Measurements from ENCODE around the gene ZNF581. TPM values are rescaled to one million over a fixed set of nuclear protein-coding genes. Genes with fewer than 3 reads are reported as not detected.

Gene ZNF581
- total RNA-seq, 2 donors from 2014 or later, result 7.5 to 8.6 TPM

DNA sequence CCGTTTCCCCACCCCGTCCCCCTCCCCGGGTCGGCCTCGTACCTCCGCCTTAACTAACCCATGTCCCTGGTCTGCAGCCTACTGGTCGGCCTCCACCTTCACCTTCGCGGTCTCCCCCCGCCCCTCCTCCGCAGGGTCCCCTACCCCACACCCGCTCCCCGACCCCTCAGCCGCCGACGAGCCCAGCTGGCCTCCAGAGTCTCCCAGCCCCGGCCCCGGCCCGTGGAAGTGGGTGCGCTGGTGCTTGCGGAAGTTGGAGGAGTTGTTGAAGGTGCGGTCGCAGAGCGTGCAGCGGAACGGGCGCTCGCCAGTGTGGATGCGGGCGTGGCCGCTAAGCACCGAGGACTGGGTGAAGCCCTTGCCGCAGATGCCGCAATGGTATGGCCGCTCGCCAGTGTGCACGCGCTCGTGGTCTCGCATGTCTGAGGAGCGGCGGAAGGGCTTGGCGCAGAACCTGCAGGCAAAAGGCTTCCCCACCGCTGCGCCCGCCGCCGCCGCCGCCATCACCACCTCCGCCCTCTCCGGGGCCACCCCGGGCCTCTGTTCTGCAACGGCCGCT lies 21.7 kb upstream of the ZNF581 start:
- Histone ChIP-seq H3K4me3 (no peak overlapping the region), H3K27me3 (no peaks in the 10 kb centered on the region), H3K9me3 (no peaks in the 10 kb centered on the region), H3K4me1 (peaks cover 0 to 22% of the 10 kb centered on the region in 2 donors), H3K36me3 (peaks cover 15% of the 10 kb centered on the region), H3K27ac (no peak overlapping the region)
- TF ChIP-seq, protein P1, sequence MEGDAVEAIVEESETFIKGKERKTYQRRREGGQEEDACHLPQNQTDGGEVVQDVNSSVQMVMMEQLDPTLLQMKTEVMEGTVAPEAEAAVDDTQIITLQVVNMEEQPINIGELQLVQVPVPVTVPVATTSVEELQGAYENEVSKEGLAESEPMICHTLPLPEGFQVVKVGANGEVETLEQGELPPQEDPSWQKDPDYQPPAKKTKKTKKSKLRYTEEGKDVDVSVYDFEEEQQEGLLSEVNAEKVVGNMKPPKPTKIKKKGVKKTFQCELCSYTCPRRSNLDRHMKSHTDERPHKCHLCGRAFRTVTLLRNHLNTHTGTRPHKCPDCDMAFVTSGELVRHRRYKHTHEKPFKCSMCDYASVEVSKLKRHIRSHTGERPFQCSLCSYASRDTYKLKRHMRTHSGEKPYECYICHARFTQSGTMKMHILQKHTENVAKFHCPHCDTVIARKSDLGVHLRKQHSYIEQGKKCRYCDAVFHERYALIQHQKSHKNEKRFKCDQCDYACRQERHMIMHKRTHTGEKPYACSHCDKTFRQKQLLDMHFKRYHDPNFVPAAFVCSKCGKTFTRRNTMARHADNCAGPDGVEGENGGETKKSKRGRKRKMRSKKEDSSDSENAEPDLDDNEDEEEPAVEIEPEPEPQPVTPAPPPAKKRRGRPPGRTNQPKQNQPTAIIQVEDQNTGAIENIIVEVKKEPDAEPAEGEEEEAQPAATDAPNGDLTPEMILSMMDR (IDR thresholded peaks at IDR 0.05), result no peak
- DNase-seq (ENCODE audit: low spot score), result no peak

DNA sequence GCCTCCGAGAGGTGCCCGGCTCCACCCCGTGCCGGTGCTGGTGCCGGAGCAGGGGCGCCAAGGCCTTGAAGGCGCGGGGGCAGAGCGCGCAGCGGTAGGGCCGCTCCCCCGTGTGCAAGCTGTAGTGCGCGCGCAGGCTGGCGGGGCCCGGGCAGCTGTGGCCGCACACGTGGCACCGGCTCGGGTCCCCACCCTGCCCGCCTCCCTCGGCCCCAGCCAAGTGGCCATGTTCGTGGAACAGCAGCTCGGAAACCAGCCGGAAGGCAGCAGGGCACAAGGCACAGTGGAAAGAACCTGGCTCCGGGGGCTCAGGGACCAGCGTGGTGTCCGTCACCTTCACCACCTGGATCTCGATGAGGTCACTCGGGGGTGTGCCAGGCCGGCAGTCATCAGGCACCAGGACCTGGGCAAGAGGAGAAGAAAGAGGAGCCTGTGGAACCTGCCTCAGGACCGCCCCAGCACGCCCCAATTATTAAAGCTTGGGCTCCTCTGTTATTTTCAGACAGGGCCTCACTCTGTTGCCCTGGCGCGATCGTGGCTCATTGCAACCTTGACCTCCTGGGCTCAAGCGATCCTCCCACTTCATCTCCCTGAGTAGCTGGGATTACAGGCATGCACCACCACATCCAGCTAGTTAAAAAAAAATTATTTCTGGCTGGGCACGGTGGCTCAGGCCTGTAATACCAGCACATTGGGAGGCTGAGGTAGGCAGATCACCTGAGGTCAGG lies 21.0 kb upstream of the ZNF581 start:
- peaks cover 8% of the 10 kb centered on the region for H3K36me3 ChIP-seq
- H3K4me1 ChIP-seq, result peaks cover 0 to 22% of the 10 kb centered on the region in 2 donors
- peak overlapping the region in 1 of 2 donors; percentile 99 for H3K27ac ChIP-seq
- TF ChIP-seq, protein P1 (IDR thresholded peaks at IDR 0.05), result no peak
- DNase-seq (ENCODE audit: low spot score), result no peak
- H3K4me3 ChIP-seq, result no peak overlapping the region
- no peaks in the 10 kb centered on the region for H3K27me3 ChIP-seq
- H3K9me3 ChIP-seq, result no peaks in the 10 kb centered on the region

DNA sequence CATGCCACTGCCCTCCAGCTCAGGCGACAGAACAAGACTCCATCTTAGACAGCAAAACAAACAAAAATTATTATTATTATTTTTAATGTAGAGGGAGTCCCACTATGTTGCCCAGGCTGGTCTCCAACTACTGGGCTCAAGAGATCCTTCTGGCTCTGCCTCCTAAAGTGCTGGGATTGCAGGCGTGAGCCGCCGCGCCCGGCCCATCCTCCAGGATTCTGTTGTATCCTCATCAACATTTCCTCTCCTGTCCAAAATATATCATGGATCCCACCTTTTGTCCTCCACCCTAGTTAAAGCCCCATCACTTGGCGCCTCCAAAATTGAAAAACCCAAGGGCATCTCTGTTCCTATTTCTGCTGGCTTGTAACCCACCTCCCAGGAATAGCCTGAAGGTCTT lies 20.3 kb upstream of the ZNF581 start:
- peaks cover 0 to 22% of the 10 kb centered on the region in 2 donors for H3K4me1 ChIP-seq
- peaks cover under 1% of the 10 kb centered on the region for H3K36me3 ChIP-seq
- H3K4me3 ChIP-seq, result no peak overlapping the region

DNA sequence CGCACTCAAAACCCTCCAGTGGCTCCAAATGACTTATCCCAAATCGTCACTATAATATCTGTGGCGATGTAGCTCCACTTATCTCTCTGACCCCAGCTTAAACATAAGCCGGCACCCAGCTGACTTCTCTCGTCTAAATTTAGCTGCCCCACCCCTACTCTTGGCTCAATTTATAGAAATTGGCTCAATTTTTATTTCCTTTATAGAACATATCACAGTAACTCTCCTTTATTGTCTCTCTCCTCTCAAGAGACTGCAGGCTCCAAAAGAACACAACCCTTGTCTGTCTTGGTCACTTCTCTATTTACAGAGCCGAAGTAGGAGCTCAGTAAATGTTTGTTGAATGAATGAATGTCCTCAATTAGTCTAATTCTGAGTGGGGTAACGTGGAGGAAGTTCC lies 19.9 kb upstream of the ZNF581 start:
- Histone ChIP-seq H3K4me1 (peaks cover 0 to 22% of the 10 kb centered on the region in 2 donors), H3K27ac (peak overlapping the region; percentile 97 to 99), H3K27me3 (no peaks in the 10 kb centered on the region), H3K4me3 (peak overlapping the region; percentile 69 to 75), H3K36me3 (no peaks in the 10 kb centered on the region), H3K9me3 (no peaks in the 10 kb centered on the region)
- no peak for DNase-seq (ENCODE audit: low spot score)
- TF ChIP-seq, protein P1 (IDR thresholded peaks at IDR 0.05), result no peak

More for the DNA sequence above, 20.3 kb upstream of the ZNF581 start:
- Histone ChIP-seq H3K9me3 (no peaks in the 10 kb centered on the region), H3K27me3 (no peaks in the 10 kb centered on the region), H3K27ac (peak overlapping the region; percentile 97 to 99)
- no peak for DNase-seq (ENCODE audit: low spot score)
- TF ChIP-seq, protein P1 (IDR thresholded peaks at IDR 0.05), result no peak

DNA sequence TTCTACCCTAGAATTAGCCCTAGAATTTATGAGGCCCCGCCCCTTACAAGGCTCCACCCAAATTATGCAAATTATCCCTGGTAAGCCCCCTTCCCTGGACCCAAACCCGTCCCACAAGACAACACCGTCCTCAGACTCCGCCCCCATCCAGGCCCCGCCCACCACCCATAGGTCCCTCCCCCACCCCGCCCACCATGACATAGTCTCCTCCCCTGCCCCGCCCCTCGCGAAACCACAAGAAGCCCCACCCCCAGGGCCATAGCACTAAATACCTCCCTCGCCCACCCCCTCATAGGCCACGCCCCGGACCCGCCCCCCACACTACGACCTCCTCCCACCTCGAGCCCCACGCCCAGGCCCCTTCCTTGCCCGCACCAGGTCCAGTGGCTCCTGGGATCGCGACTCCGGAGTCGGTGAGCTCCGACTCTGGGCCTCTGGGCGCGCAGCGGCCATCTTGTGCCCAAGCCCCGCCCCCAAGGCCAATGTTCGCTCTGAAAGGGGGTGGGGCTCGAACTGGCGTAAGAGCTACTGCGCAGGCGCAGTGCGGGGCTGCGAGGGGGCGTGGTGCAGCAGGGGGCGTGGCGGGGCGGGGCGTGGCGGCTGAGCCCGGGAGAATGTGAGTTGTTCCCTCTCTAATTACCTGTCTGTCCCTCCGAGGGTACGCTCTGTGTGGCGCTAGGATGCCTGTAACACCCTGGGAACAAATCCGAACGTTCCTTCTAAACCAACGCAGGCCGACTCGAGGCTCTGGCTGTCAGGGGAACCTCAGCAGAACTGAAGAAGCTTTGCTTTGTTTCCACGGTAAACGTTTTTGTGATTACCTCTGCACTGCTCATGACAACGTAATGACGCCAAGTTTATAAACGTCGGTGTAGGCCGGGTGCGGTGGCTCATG lies 19.1 kb upstream of the ZNF581 start, which contains the start of gene ZNF784:
Gene ZNF784, minus strand, starts transcription at position 458 of the 895 bp plus-strand sequence. Its CDS starts 5 bp downstream, at position 453.
- no peaks in the 10 kb centered on the region for H3K36me3 ChIP-seq
- peak; percentile 93 for DNase-seq (ENCODE audit: low spot score)
- H3K9me3 ChIP-seq, result no peaks in the 10 kb centered on the region
- H3K27ac ChIP-seq, result peak within 1 kb of the TSS; percentile 97 to 99
- no peaks in the 10 kb centered on the region for H3K27me3 ChIP-seq
- H3K4me1 ChIP-seq, result peaks cover 0 to 22% of the 10 kb centered on the region in 2 donors
- TF ChIP-seq, protein P1 (IDR thresholded peaks at IDR 0.05), result no peak
- peak within 1 kb of the TSS; percentile 69 to 75 for H3K4me3 ChIP-seq

All from right atrium auricular region (tissue), 2 donors.